Smooth muscle cell (in vitro differentiated cells): Measurements from ENCODE around the gene F5. TPM values are rescaled to one million over a fixed set of nuclear protein-coding genes. Genes with fewer than 3 reads are reported as not detected.

Source experiments
- DNase-seq: peaks from one replicate; lab custom pipeline; 2025; ENCODE audit not compliant: unreplicated experiment; lab: John Stamatoyannopoulos, UW
- H2AFZ ChIP-seq: fragments of 200-600 bp; sonication (generic); 2 replicates; pipeline ENCODE4 v1.6.0; 2016; ENCODE audit warnings: antibody characterized with exemption, low read depth, mild to moderate bottlenecking
- H3F3A ChIP-seq: fragments of 200-600 bp; sonication (generic); 2 replicates; pipeline ENCODE4 v1.6.0; 2017; ENCODE audit warnings: antibody characterized with exemption, low read depth
- H3K27ac ChIP-seq: fragments of 200-600 bp; sonication (generic); 2 replicates; pipeline ENCODE4 v1.5.1; 2016; ENCODE audit warnings: low read depth, mild to moderate bottlenecking
- H3K27me3 ChIP-seq: fragments of 200-600 bp; sonication (generic); 2 replicates; pipeline ENCODE4 v1.6.1; 2016; ENCODE audit warnings: low read depth, mild to moderate bottlenecking
- H3K36me3 ChIP-seq: fragments of 200-600 bp; sonication (generic); 2 replicates; pipeline ENCODE4 v1.5.1; 2016; ENCODE audit warnings: low read depth
- H3K4me1 ChIP-seq: fragments of 200-600 bp; sonication (generic); 2 replicates; pipeline ENCODE4 v1.5.1; 2016; ENCODE audit warnings: low read depth
- H3K4me2 ChIP-seq: fragments of 200-600 bp; sonication (generic); 2 replicates; pipeline ENCODE4 v1.6.0; 2016; ENCODE audit warnings: mild to moderate bottlenecking
- H3K4me3 ChIP-seq: fragments of 200-600 bp; sonication (generic); 2 replicates; pipeline ENCODE4 v1.5.1; 2016; ENCODE audit warnings: mild to moderate bottlenecking
- H3K79me2 ChIP-seq: fragments of 200-600 bp; sonication (generic); 2 replicates; pipeline ENCODE4 v1.6.0; 2016; ENCODE audit warnings: low read depth, mild to moderate bottlenecking
- H3K9ac ChIP-seq: fragments of 200-600 bp; sonication (generic); 2 replicates; pipeline ENCODE4 v1.6.0; 2016; ENCODE audit warnings: low read depth
- H3K9me3 ChIP-seq: fragments of 200-600 bp; sonication (generic); replicated peaks from 2 replicates; pipeline ENCODE4 v1.5.1; 2016; ENCODE audit warnings: low read depth
- H4K20me1 ChIP-seq: fragments of 200-600 bp; sonication (generic); 2 replicates; pipeline ENCODE4 v1.6.0; 2016; ENCODE audit warnings: low read depth
- CTCF ChIP-seq: fragments of 200-600 bp; sonication (generic); IDR thresholded peaks from 2 replicates; pipeline ENCODE4 v1.5.1; 2017; ENCODE audit warnings: borderline replicate concordance, mild to moderate bottlenecking, antibody characterized with exemption; ENCODE audit not compliant: insufficient read depth, poor library complexity, severe bottlenecking
- WGBS: methylation state at CpG from one replicate; pipeline ENCODE4 v1.1.7; 2016; ENCODE audit warnings: low lambda C conversion rate; 5-methylcytosine and 5-hydroxymethylcytosine counted together
- polyA plus RNA-seq: library from polyadenylated mRNA; unstranded; fragments of >200 nt; fragmentation: Nextera tagmentation; extraction: Ambion mirVana; gene quantifications from 2 replicates; pipeline ENCODE4 v1.2.1, GENCODE V29; 2016
- total RNA-seq: library from RNA; depleted of rRNA; stranded (reverse); fragments of >200 nt; gene quantifications from 2 replicates; pipeline ENCODE4 v1.2.3, GENCODE V29; 2014

F5 gene
- total and polyA plus RNA-seq, 2 experiments from 2014 or later, result 0.13 to 0.45 TPM

- Histone ChIP-seq H3K36me3 (no peaks in the 10 kb centered on the region), H3K9ac (no peak overlapping the region), H4K20me1 (no peaks in the 10 kb centered on the region), H3K79me2 (no peaks in the 10 kb centered on the region), H2AFZ (no peak overlapping the region), H3K27ac (no peak overlapping the region), H3K27me3 (peaks cover 34% of the 10 kb centered on the region), H3K4me2 (no peak overlapping the region), H3K4me1 (no peaks in the 10 kb centered on the region), H3K4me3 (no peak overlapping the region), H3F3A (no peaks in the 10 kb centered on the region), H3K9me3 (no peaks in the 10 kb centered on the region)
- 88% methylated on average over 5 of the region's 5 CpGs for WGBS
- TF ChIP-seq CTCF, result no peak
- DNase-seq, result no peak
Measured at GRCh38 chr1:169590932-169591331, 4.7 kb upstream of the F5 start.

GRCh38 chr1:169588785-169589485 is 2.7 kb upstream of the F5 start:
- no peak for TF ChIP-seq CTCF
- Histone ChIP-seq H3K4me2 (no peak overlapping the region), H3K36me3 (no peaks in the 10 kb centered on the region), H3K27me3 (peaks cover 20% of the 10 kb centered on the region), H3K27ac (no peak overlapping the region), H3K4me3 (no peak overlapping the region), H3K79me2 (no peaks in the 10 kb centered on the region), H3K4me1 (no peaks in the 10 kb centered on the region), H4K20me1 (no peaks in the 10 kb centered on the region), H3K9me3 (no peaks in the 10 kb centered on the region), H3K9ac (no peak overlapping the region), H2AFZ (no peak overlapping the region), H3F3A (no peaks in the 10 kb centered on the region)
- no peak for DNase-seq
- WGBS, result 89% methylated on average over 4 of the region's 4 CpGs

- no peak for TF ChIP-seq CTCF
- no peak overlapping the region for H2AFZ ChIP-seq
- H3K79me2 ChIP-seq, result no peaks in the 10 kb centered on the region
- WGBS, result 55% methylated on average over 1 of the region's 1 CpG
- peaks cover 16% of the 10 kb centered on the region for H3K27me3 ChIP-seq
- no peak overlapping the region for H3K27ac ChIP-seq
- DNase-seq, result no peak
- no peak overlapping the region for H3K4me3 ChIP-seq
- no peaks in the 10 kb centered on the region for H3F3A ChIP-seq
- H3K9me3 ChIP-seq, result no peaks in the 10 kb centered on the region
- no peaks in the 10 kb centered on the region for H3K36me3 ChIP-seq
- H3K4me1 ChIP-seq, result no peaks in the 10 kb centered on the region
- no peak overlapping the region for H3K4me2 ChIP-seq
- no peak overlapping the region for H3K9ac ChIP-seq
- no peaks in the 10 kb centered on the region for H4K20me1 ChIP-seq
Measured at GRCh38 chr1:169588112-169588511, 1.8 kb upstream of the F5 start.

GRCh38 chr1:169586067-169586394 is 250 bp downstream of the F5 start:
- H3K4me3 ChIP-seq, result peak overlapping the region; percentile 8
- WGBS, result 39% methylated on average over 5 of the region's 5 CpGs
- no peaks in the 10 kb centered on the region for H3K36me3 ChIP-seq
- H4K20me1 ChIP-seq, result no peaks in the 10 kb centered on the region
- H3K27ac ChIP-seq, result no peak overlapping the region
- no peak for DNase-seq
- H3K27me3 ChIP-seq, result no peaks in the 10 kb centered on the region
- no peaks in the 10 kb centered on the region for H3F3A ChIP-seq
- no peaks in the 10 kb centered on the region for H3K4me1 ChIP-seq
- no peak for TF ChIP-seq CTCF
- H3K9me3 ChIP-seq, result no peaks in the 10 kb centered on the region
- peak overlapping the region; percentile 47 for H2AFZ ChIP-seq
- no peak overlapping the region for H3K9ac ChIP-seq
- H3K79me2 ChIP-seq, result no peaks in the 10 kb centered on the region
- H3K4me2 ChIP-seq, result peak overlapping the region; percentile 76
